Gastroesophageal sphincter (tissue), 4 donors: Measurements from ENCODE around the gene FCMR. TPM values are rescaled to one million over a fixed set of nuclear protein-coding genes. Genes with fewer than 3 reads are reported as not detected.

Experiments used
- ATAC-seq: fragments of 150-250 bp; one replicate; pipeline ENCODE4 v1.9.1; 2016; ENCODE audit warnings: mild to moderate bottlenecking, moderate library complexity
- H3K27ac ChIP-seq, 4 donors: fragments of 200-600 bp; sonication (generic) in 3 of 4; 1 replicate in 3 of 4; 2 replicates in 1 of 4; pipeline ENCODE4 v1.5.1; 2016 to 2019
- H3K27me3 ChIP-seq: fragments of 200-600 bp; sonication (generic); one replicate; pipeline ENCODE4 v1.5.1; 2019
- H3K36me3 ChIP-seq, 2 donors: fragments of 200-600 bp; sonication (generic); one replicate each; pipeline ENCODE4 v1.5.1; 2019; ENCODE audit warnings: control low read depth in 1 of 2
- H3K4me1 ChIP-seq, 3 donors: fragments of 200-600 bp; sonication (generic); 1 replicate in 2 of 3; 2 replicates in 1 of 3; pipeline ENCODE4 v1.5.1; 2016 to 2019; ENCODE audit warnings: control low read depth in 2 of 3
- H3K4me3 ChIP-seq, 2 donors: fragments of 200-600 bp; sonication (generic); one replicate each; pipeline ENCODE4 v1.5.1; 2019; ENCODE audit warnings: mild to moderate bottlenecking in 1 of 2, moderate library complexity in 1 of 2
- H3K9me3 ChIP-seq, 3 donors: fragments of 200-600 bp; sonication (generic); one replicate each; pipeline ENCODE4 v1.5.1; 2017 to 2019; ENCODE audit warnings: control low read depth in 2 of 3
- EP300 ChIP-seq: sonication (generic); formaldehyde crosslinking; IDR thresholded peaks from one replicate; pipeline ENCODE4 v1.6.1; 2017; ENCODE audit warnings: antibody characterized with exemption, mild to moderate bottlenecking
- POLR2A ChIP-seq, 2 donors: fragments of 450-650 bp; IDR thresholded peaks; one replicate each; pipeline ENCODE4 v1.6.1; 2017; ENCODE audit warnings: antibody characterized with exemption in 2 of 2, mild to moderate bottlenecking in 2 of 2, moderate library complexity in 1 of 2
- POLR2AphosphoS5 ChIP-seq: sonication (generic); formaldehyde crosslinking; IDR thresholded peaks from one replicate; pipeline ENCODE4 v1.6.1; 2017; ENCODE audit warnings: antibody characterized with exemption
- WGBS, 2 donors: methylation state at CpG; one replicate each; pipeline ENCODE4 v1.1.5; 2018; ENCODE audit warnings: low coverage in 1 of 2; 5-methylcytosine and 5-hydroxymethylcytosine counted together
- total RNA-seq, 4 donors: library from RNA; depleted of rRNA; stranded (reverse); fragments of >200 nt; gene quantifications; one replicate each; pipeline ENCODE4 v1.1.0, GENCODE V29; 2016
- TF ChIP-seq, protein P1 (sequence below), 4 experiments: fragments of 200-600 bp in 2 of 4; fragments of 450-650 bp in 2 of 4; sonication (generic) in 1 of 4; IDR thresholded peaks; one replicate each; pipeline ENCODE4 v1.5.1; 2017 to 2019; ENCODE audit warnings: antibody characterized with exemption in 4 of 4, mild to moderate bottlenecking in 2 of 4, moderate library complexity in 2 of 4

The FCMR gene
- total RNA-seq, 4 donors from 2014 or later = 1.0 to 4.1 (median 1.6) TPM; not detected in 1

DNA sequence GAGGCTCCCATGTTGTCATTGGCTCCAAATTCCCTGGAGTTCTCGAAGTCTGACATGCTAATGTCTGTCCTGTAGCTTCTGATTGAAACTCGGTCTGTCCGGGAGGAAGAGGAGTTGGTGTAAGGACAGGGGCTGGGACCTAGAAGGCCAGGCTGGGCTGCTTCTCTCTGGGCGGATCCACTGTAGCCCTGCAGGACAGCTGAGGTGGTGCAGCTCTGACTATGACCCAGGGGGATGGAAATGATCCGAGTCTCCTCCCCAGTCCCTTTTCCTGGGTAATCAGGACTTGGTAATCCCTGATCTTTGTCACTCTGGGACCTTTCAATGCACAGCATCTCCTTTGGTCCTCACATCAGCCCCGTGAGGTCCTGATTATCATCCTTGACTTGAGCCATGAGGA, 10.0 kb upstream of the FCMR start:
- H3K4me1 ChIP-seq = no peaks in the 10 kb centered on the region
- TF ChIP-seq EP300 = no peak
- no peak for TF ChIP-seq POLR2AphosphoS5
- TF ChIP-seq, protein P1, sequence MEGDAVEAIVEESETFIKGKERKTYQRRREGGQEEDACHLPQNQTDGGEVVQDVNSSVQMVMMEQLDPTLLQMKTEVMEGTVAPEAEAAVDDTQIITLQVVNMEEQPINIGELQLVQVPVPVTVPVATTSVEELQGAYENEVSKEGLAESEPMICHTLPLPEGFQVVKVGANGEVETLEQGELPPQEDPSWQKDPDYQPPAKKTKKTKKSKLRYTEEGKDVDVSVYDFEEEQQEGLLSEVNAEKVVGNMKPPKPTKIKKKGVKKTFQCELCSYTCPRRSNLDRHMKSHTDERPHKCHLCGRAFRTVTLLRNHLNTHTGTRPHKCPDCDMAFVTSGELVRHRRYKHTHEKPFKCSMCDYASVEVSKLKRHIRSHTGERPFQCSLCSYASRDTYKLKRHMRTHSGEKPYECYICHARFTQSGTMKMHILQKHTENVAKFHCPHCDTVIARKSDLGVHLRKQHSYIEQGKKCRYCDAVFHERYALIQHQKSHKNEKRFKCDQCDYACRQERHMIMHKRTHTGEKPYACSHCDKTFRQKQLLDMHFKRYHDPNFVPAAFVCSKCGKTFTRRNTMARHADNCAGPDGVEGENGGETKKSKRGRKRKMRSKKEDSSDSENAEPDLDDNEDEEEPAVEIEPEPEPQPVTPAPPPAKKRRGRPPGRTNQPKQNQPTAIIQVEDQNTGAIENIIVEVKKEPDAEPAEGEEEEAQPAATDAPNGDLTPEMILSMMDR (IDR thresholded peaks at IDR 0.05) = no peak
- TF ChIP-seq POLR2A (IDR thresholded peaks at IDR 0.05) = no peak
- no peaks in the 10 kb centered on the region for H3K36me3 ChIP-seq
- H3K9me3 ChIP-seq = no peaks in the 10 kb centered on the region
- ATAC-seq = no peak
- no peak overlapping the region for H3K4me3 ChIP-seq
- 93% methylated on average over 3 of the region's 6 CpGs; no CpG with 5 or more reads in 1 of the 2 donors for WGBS, 2 donors
- no peaks in the 10 kb centered on the region for H3K27me3 ChIP-seq
- H3K27ac ChIP-seq = no peak overlapping the region

DNA sequence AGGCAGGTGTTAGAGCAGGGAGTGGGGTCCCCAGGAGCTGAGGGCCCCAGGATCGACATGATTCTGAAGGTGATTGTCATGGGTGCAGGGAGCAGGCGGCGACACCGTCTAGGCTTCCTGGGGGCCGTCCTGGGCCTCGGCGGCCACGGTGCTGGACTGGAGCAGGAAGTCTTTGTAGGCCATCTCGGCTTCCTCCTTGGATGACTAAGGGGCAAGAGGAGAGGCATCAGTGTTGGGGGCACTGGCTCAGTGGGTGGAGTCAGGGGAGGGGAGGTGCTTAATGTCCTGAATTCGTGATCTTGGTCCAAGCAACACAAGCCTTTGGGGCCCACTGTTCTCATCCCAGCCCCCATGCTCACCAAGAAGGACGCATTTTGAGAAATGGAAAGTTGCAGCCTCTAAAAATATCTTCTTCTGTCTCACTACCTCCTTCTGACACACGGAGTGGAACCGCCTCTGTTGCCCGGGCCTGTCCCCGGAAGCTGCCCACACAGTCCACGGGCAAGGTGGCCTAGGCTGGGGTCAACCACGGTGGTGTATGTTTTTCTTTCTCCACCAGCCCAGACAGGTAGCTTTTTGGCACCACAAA, 8.6 kb upstream of the FCMR start:
- Histone ChIP-seq H3K4me1 (no peaks in the 10 kb centered on the region), H3K9me3 (no peaks in the 10 kb centered on the region), H3K4me3 (no peak overlapping the region), H3K36me3 (no peaks in the 10 kb centered on the region), H3K27ac (no peak overlapping the region), H3K27me3 (no peaks in the 10 kb centered on the region)
- TF ChIP-seq POLR2AphosphoS5 (no peak), EP300 (no peak), POLR2A (IDR thresholded peaks at IDR 0.05) (no peak)
- TF ChIP-seq, protein P1 (IDR thresholded peaks at IDR 0.05) = no peak
- WGBS, 2 donors = 60 to 77% methylated on average over 2 to 11 of the region's 17 CpGs
- no peak for ATAC-seq

DNA sequence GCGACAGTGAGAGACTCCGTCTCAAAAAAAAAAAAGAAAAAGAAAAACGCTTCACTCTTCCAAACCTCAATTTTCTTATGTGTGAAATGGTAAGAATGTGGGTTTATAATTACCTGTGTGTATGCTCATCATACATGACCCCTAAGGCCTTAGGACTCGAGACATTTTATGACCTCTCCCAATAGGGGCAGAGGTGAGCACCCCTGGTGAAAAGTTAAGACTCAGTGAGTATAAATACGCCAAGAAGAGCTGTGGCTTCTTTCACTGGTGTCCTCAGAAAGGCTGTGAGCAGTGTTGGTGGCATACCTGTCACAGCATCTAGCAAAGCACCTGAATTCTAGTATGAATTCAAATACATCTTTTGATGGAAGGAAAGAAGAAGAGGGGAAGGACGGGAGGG, 7.8 kb upstream of the FCMR start:
- no peak for ATAC-seq
- no peak overlapping the region for H3K4me3 ChIP-seq
- no peaks in the 10 kb centered on the region for H3K36me3 ChIP-seq
- no peak for TF ChIP-seq POLR2AphosphoS5
- TF ChIP-seq EP300 = no peak
- TF ChIP-seq, protein P1 (IDR thresholded peaks at IDR 0.05) = no peak
- no peak for TF ChIP-seq POLR2A (IDR thresholded peaks at IDR 0.05)
- H3K9me3 ChIP-seq = no peaks in the 10 kb centered on the region
- WGBS, 2 donors = 78 to 82% methylated on average over 5 of the region's 6 CpGs
- H3K27me3 ChIP-seq = no peaks in the 10 kb centered on the region
- no peak overlapping the region for H3K27ac ChIP-seq
- no peaks in the 10 kb centered on the region for H3K4me1 ChIP-seq

DNA sequence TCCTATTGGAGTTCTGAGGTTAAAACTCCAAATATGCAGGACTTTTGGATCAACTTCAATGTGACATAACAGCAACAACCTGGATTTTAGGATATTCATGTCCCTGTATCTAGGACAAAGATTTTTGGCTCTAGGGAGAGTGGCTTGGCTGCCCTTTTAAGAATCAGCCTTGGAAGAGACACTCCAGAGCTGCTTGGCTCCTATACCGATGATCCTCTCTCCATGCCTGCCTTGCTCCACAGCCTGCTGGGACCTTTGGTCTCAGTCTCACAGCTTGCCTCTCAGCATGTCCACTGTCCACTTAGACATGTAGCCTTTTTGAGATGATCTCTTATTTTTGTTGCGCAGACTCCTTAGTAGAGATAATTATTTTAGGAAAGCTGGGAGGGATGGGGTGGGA, 4.5 kb upstream of the FCMR start:
- 42 to 63% methylated on average over 1 to 2 of the region's 2 CpGs for WGBS, 2 donors
- no peak for TF ChIP-seq POLR2A (IDR thresholded peaks at IDR 0.05)
- no peak for TF ChIP-seq EP300
- TF ChIP-seq, protein P1 (IDR thresholded peaks at IDR 0.05) = no peak
- no peak for TF ChIP-seq POLR2AphosphoS5
- Histone ChIP-seq H3K9me3 (no peaks in the 10 kb centered on the region), H3K36me3 (no peaks in the 10 kb centered on the region), H3K4me3 (no peak overlapping the region), H3K27me3 (no peaks in the 10 kb centered on the region), H3K27ac (no peak overlapping the region), H3K4me1 (no peaks in the 10 kb centered on the region)
- ATAC-seq = no peak

DNA sequence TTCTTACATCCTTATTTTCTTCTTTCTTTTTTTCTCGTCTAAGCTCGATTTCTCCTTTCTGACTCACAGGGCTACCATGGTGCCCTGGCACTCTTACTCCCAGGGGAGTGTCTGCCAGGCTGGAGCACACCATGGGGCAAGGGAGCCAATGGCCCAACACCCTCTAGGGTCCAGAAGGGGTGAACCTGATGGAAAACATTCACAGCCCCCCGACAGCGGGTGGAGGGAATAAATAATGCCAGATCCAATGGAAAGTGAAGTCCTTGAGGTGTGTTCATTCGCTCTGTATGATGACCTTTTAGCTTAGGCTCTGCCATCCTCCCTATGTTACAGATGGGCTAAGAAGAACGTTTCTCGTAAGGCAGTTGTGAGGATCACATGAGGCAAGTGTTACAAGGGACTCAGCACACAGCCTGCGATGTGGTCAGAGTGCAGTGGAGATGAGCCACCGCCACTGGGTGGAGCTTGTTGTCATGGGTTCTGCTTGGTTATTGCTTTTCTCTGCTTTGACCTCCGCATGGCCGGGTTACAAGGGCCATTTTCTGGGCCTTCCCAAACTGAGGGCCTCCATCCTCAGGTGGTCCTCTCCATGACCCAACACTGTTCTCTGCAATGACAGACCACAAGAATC, 3.5 kb upstream of the FCMR start:
- no peak overlapping the region for H3K27ac ChIP-seq

More for the DNA sequence above, 3.5 kb upstream of the FCMR start:
- Histone ChIP-seq H3K4me3 (no peak overlapping the region), H3K9me3 (no peaks in the 10 kb centered on the region), H3K36me3 (no peaks in the 10 kb centered on the region), H3K27me3 (no peaks in the 10 kb centered on the region), H3K4me1 (no peaks in the 10 kb centered on the region)
- 72 to 74% methylated on average over 4 to 6 of the region's 11 CpGs for WGBS, 2 donors
- no peak for ATAC-seq
- TF ChIP-seq, protein P1 (IDR thresholded peaks at IDR 0.05) = no peak
- TF ChIP-seq POLR2A (IDR thresholded peaks at IDR 0.05) (no peak), POLR2AphosphoS5 (no peak), EP300 (no peak)
